HepG2 (cell line): ENCODE measurements around the gene ADGRF5. TPM values are rescaled to one million over a fixed set of nuclear protein-coding genes. Genes with fewer than 3 reads are reported as not detected.

ENCODE experiments used
- ATAC-seq: fragments of 200-7000 bp; cut with Tn5 transposase; 3 replicates; pipeline ENCODE4 v1.9.1; 2020; ENCODE audit warnings: mild to moderate bottlenecking, moderate library complexity
- BruUV-seq: library from RNA; stranded (reverse); fragments of 400-500 nt; replicated peaks from 2 replicates; lab custom pipeline; 2021; lab: Mats Ljungman, UMichigan
- CTCF ChIA-PET: fragments of 300-600 bp; formaldehyde crosslinking; extraction: SDS; loops from one replicate; lab custom pipeline; 2021; ENCODE audit warnings: low total read pairs, inconsistent platforms, low intra/inter-chr PET ratio; lab: Yijun Ruan, JAX
- POLR2A ChIA-PET: fragments of 350-600 bp; sonication (Branson Sonifier 250); formaldehyde crosslinking; loops from one replicate; lab custom pipeline; 2020; ENCODE audit warnings: antibody characterized with exemption, inconsistent platforms; lab: Yijun Ruan, JAX
- DNase-seq: peaks from one replicate; pipeline ENCODE4 v3.0.0-alpha.2; 2015; ENCODE audit warnings: low spot score
- FAIRE-seq: peaks from 3 replicates; lab custom pipeline; 2011; peaks lifted over from hg19 to GRCh38; lab: Jason Lieb, UNC
- H2AFZ ChIP-seq: one replicate; pipeline ENCODE4 v1.6.1; 2011; ENCODE audit warnings: low read length, inconsistent platforms
- H3K27ac ChIP-seq: fragments of 300-600 bp; 3 replicates; pipeline ENCODE4 v1.8.0; 2011; ENCODE audit warnings: mixed run types, mild to moderate bottlenecking, mixed read lengths, low read length, inconsistent platforms; ENCODE audit not compliant: insufficient read depth; ENCODE audit errors: extremely low read length
- H3K27me3 ChIP-seq, 2 experiments: fragments of 200-600 bp in 1 of 2; 2 replicates in 1 of 2; 3 replicates in 1 of 2; pipeline versions ENCODE4 v1.6.0 to v1.8.0; 2011; ENCODE audit warnings: low read length in 2 of 2, mild to moderate bottlenecking in 2 of 2, moderate library complexity in 2 of 2, inconsistent platforms in 1 of 2; ENCODE audit not compliant: insufficient read depth in 2 of 2, control insufficient read depth in 1 of 2
- H3K36me3 ChIP-seq, 2 experiments: fragments of 200-600 bp in 1 of 2; replicated peaks in 1 of 2; 2 replicates in 1 of 2; 3 replicates in 1 of 2; pipeline versions ENCODE4 v1.5.1 to v1.8.0; 2011; ENCODE audit warnings: low read length in 2 of 2, inconsistent platforms in 1 of 2; ENCODE audit not compliant: insufficient read depth in 2 of 2, control insufficient read depth in 1 of 2
- H3K4me1 ChIP-seq: 2 replicates; pipeline ENCODE4 v1.5.1; 2012; ENCODE audit warnings: low read length, inconsistent platforms; ENCODE audit not compliant: insufficient read depth
- H3K4me2 ChIP-seq: 2 replicates; pipeline ENCODE4 v1.6.0; 2011; ENCODE audit warnings: low read depth, low read length, inconsistent platforms
- H3K4me3 ChIP-seq, 3 experiments: fragments of 200-600 bp in 1 of 3; sonication (generic), shearing (Covaris generic) in 1 of 3; replicated peaks in 1 of 3; 2 replicates each; pipeline ENCODE4 v1.5.1; 2011 to 2016; ENCODE audit warnings: low read length in 3 of 3, inconsistent platforms in 2 of 3, low read depth in 2 of 3, mild to moderate bottlenecking in 2 of 3, control low read depth in 1 of 3, mixed read lengths in 1 of 3; ENCODE audit not compliant: insufficient read depth in 1 of 3
- H3K79me2 ChIP-seq: one replicate; pipeline ENCODE4 v1.6.1; 2011; ENCODE audit warnings: low read length, inconsistent platforms; ENCODE audit not compliant: insufficient read depth
- H3K9ac ChIP-seq: 2 replicates; pipeline ENCODE4 v1.6.0; 2011; ENCODE audit warnings: mild to moderate bottlenecking, low read depth, low read length, inconsistent platforms; ENCODE audit not compliant: insufficient read depth
- H3K9me3 ChIP-seq: 2 replicates; pipeline ENCODE4 v1.5.1; 2012; ENCODE audit warnings: mild to moderate bottlenecking, low read length
- H4K20me1 ChIP-seq: 2 replicates; pipeline ENCODE4 v1.6.0; 2011; ENCODE audit warnings: inconsistent platforms, mild to moderate bottlenecking, low read length, moderate library complexity; ENCODE audit not compliant: insufficient read depth
- AFF4 ChIP-seq: sonication (generic); formaldehyde crosslinking; IDR thresholded peaks from 2 replicates; pipeline ENCODE4 v1.4.0; 2020; ENCODE audit warnings: missing genetic modification reagents
- ARID5B ChIP-seq: IDR thresholded peaks from 2 replicates; pipeline ENCODE4 v1.4.0; 2020; ENCODE audit warnings: mild to moderate bottlenecking, missing genetic modification reagents
- CEBPG ChIP-seq: IDR thresholded peaks from 2 replicates; pipeline ENCODE4 v1.6.1; 2016
- JUND ChIP-seq: sonication (generic); formaldehyde crosslinking; IDR thresholded peaks from 2 replicates; pipeline ENCODE4 v1.8.0; 2022; ENCODE audit warnings: mild to moderate bottlenecking, missing genetic modification reagents
- NR3C1 ChIP-seq: sonication (generic); formaldehyde crosslinking; IDR thresholded peaks from 2 replicates; pipeline ENCODE4 v1.4.0; 2020; ENCODE audit warnings: missing genetic modification reagents
- SRF ChIP-seq: IDR thresholded peaks from 2 replicates; pipeline ENCODE4 v1.6.1; 2011; ENCODE audit warnings: mild to moderate bottlenecking, low read depth, low read length, moderate library complexity
- TBP ChIP-seq: sonication (generic); formaldehyde crosslinking; IDR thresholded peaks from 2 replicates; pipeline ENCODE4 v1.5.0; 2020; ENCODE audit warnings: missing genetic modification reagents
- ZNF3 ChIP-seq: IDR thresholded peaks from 2 replicates; pipeline ENCODE4 v1.7.0; 2017; ENCODE audit warnings: inconsistent platforms
- ZNF432 ChIP-seq: sonication (generic); formaldehyde crosslinking; IDR thresholded peaks from 2 replicates; pipeline ENCODE4 v1.5.0; 2020; ENCODE audit warnings: missing genetic modification reagents, mild to moderate bottlenecking, borderline replicate concordance
- ZNF558 ChIP-seq: sonication (generic); formaldehyde crosslinking; IDR thresholded peaks from 2 replicates; pipeline ENCODE4 v1.9.0; 2022; ENCODE audit warnings: mild to moderate bottlenecking, missing genetic modification reagents, borderline replicate concordance
- ZNF720 ChIP-seq: sonication (generic); formaldehyde crosslinking; IDR thresholded peaks from 2 replicates; pipeline ENCODE4 v1.4.0; 2020; ENCODE audit warnings: missing genetic modification reagents
- ZNF773 ChIP-seq: sonication (generic); formaldehyde crosslinking; IDR thresholded peaks from 2 replicates; pipeline ENCODE4 v1.4.0; 2020; ENCODE audit warnings: missing genetic modification reagents, borderline replicate concordance
- ZNF891 ChIP-seq: sonication (generic); formaldehyde crosslinking; IDR thresholded peaks from 2 replicates; pipeline ENCODE4 v1.5.0; 2020; ENCODE audit warnings: mild to moderate bottlenecking, missing genetic modification reagents
- whole genome bisulfite sequencing: methylation state at CpG from one replicate; pipeline ENCODE4 v1.1.6; 2017; ENCODE audit warnings: low lambda C conversion rate; 5-methylcytosine and 5-hydroxymethylcytosine counted together
- in situ Hi-C: cut with HindIII; loops from 2 replicates; pipeline ENCODE4 v1.10.0; 2017; ENCODE audit warnings: low pct_unique_long_range_greater_than_20kb; ENCODE audit not compliant: extremely low pct_ligation_motif_present
- intact Hi-C: fragments of 100-400 bp; cut with micrococcal nuclease; formaldehyde crosslinking; loops from one replicate; pipeline ENCODE4 v1.10.0; 2022; ENCODE audit not compliant: unreplicated experiment
- polyA plus RNA-seq, 8 experiments: library from polyadenylated mRNA; depleted of rRNA in 3 of 8; stranded (reverse) in 7 of 8; unstranded in 1 of 8; fragments of >200 nt; fragmentation: Illumina TruSeq in 4 of 8; extraction: Trizol in 4 of 8; gene quantifications; 2 replicates each; pipeline versions ENCODE4 v1.2.1 to v1.2.3, GENCODE V29; 2011 to 2016; ENCODE audit warnings: low read depth in 4 of 8, missing spikeins in 1 of 8, mixed read lengths in 1 of 8; ENCODE audit not compliant: insufficient read depth in 1 of 8
- total RNA-seq, 5 experiments: library from RNA; depleted of rRNA; stranded (reverse); fragments of >200 nt; fragmentation: Illumina TruSeq; extraction: Trizol; gene quantifications; 2 replicates each; pipeline ENCODE4 v1.2.3, GENCODE V29; 2016; ENCODE audit warnings: low read depth in 1 of 5
- TF ChIP-seq, protein P1 (sequence below): sonication (generic); formaldehyde crosslinking; IDR thresholded peaks from 2 replicates; pipeline ENCODE4 v1.8.0; 2022; ENCODE audit warnings: mild to moderate bottlenecking, missing genetic modification reagents, moderate library complexity
- TF ChIP-seq, protein P2 (sequence below): sonication (generic); formaldehyde crosslinking; IDR thresholded peaks from 2 replicates; pipeline ENCODE4 v1.8.1; 2022; ENCODE audit warnings: mild to moderate bottlenecking, missing genetic modification reagents

Gene ADGRF5
- total and polyA plus RNA-seq, 2 of the 13 experiments (the other 11 are each of a cell fraction or from before 2014, with no cell fraction given) = not detected

DNA sequence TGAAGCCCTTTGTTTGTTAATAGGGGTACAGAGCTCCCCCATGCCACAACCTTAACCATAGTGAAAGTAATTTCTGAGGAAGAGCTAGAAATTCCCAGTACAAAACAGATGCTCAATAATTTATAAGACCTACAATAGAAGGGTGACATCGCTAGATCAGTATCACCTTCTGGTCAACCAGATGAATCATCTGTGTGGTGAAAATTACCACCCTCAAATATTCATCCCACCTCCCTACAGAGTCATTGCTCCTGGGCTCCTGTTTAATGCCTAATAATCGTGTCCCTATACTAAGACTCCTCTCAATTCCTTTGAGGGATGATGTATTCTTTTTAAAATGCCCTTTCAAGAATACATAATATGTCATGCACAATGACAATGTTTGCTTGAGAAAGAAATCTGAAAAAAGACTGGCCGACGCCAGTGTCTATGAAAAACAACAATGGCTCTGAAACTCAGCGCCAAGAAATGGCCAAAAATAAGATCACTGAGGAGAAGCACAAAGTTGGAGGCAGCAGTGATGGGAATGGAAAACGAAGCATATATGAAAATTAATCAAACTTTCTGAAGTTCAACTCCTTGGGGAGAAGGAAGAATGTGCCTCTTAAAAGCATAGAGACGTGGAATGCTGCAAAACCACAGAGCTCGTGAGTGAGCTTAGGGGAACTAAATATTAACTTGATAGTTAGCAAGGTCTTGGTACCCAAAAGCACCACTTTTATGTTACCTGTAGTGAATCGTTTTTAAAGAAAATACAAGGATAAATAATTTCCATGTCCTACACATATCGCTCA, 11.0 kb upstream of the ADGRF5 start:
- H3K79me2 ChIP-seq = no peaks in the 10 kb centered on the region
- intact Hi-C loops (no loop called here), in situ Hi-C loops (no loop called here)
- no peak overlapping the region for H3K4me2 ChIP-seq
- no peaks in the 10 kb centered on the region for H3K36me3 ChIP-seq
- DNase-seq (no peak), ATAC-seq (no peak), FAIRE-seq (no peak)
- ChIA-PET CTCF (no interaction called here), POLR2A (no interaction called here)
- no TSS peak for BruUV-seq
- no peaks in the 10 kb centered on the region for H3K9me3 ChIP-seq
- H2AFZ ChIP-seq = no peak overlapping the region
- H3K27ac ChIP-seq = no peak overlapping the region
- H3K27me3 ChIP-seq = peaks cover 3 to 32% of the 10 kb centered on the region in 2 experiments; a peak in 4 of 5 replicates
- WGBS = 16% methylated on average over 10 of the region's 10 CpGs
- H3K9ac ChIP-seq = no peak overlapping the region
- no peaks in the 10 kb centered on the region for H4K20me1 ChIP-seq
- H3K4me3 ChIP-seq = no peak overlapping the region
- H3K4me1 ChIP-seq = no peaks in the 10 kb centered on the region
- TF ChIP-seq ZNF720 (CRISPR knock-in tag) (no peak), ZNF3 (CRISPR knock-in tag) (no peak), ZNF891 (CRISPR knock-in tag) (no peak), SRF (no peak), CEBPG (CRISPR knock-in tag) (no peak), ZNF773 (no peak), TBP (CRISPR knock-in tag) (no peak), JUND (no peak), ARID5B (no peak), ZNF432 (no peak), ZNF558 (CRISPR knock-in tag) (no peak), NR3C1 (CRISPR knock-in tag) (no peak), AFF4 (CRISPR knock-in tag) (no peak)
- TF ChIP-seq, protein P1, sequence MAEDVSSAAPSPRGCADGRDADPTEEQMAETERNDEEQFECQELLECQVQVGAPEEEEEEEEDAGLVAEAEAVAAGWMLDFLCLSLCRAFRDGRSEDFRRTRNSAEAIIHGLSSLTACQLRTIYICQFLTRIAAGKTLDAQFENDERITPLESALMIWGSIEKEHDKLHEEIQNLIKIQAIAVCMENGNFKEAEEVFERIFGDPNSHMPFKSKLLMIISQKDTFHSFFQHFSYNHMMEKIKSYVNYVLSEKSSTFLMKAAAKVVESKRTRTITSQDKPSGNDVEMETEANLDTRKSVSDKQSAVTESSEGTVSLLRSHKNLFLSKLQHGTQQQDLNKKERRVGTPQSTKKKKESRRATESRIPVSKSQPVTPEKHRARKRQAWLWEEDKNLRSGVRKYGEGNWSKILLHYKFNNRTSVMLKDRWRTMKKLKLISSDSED (CRISPR knock-in tag) = no peak
- TF ChIP-seq, protein P2, sequence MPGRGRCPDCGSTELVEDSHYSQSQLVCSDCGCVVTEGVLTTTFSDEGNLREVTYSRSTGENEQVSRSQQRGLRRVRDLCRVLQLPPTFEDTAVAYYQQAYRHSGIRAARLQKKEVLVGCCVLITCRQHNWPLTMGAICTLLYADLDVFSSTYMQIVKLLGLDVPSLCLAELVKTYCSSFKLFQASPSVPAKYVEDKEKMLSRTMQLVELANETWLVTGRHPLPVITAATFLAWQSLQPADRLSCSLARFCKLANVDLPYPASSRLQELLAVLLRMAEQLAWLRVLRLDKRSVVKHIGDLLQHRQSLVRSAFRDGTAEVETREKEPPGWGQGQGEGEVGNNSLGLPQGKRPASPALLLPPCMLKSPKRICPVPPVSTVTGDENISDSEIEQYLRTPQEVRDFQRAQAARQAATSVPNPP (CRISPR knock-in tag) = no peak
